Type B pancreatic cell (in vitro differentiated cells): ENCODE data around the gene NPBWR2. TPM values are rescaled to one million over a fixed set of nuclear protein-coding genes. Genes with fewer than 3 reads are reported as not detected.
"Not testable (repeated sequence)": the region's sequence is repeated elsewhere in the genome, so short reads cannot be mapped to it uniquely, and the experiment has no call there.

ENCODE experiments used
- DNase-seq: peaks from one replicate; pipeline ENCODE4 v3.0.0; 2021; ENCODE audit warnings: mixed read lengths; ENCODE audit not compliant: unreplicated experiment; ENCODE audit errors: extremely low spot score
- H3K27ac Mint-ChIP-seq: 2 replicates; pipeline ENCODE4 v1.8.0; 2021; ENCODE audit warnings: mild to moderate bottlenecking, mixed read lengths
- H3K27me3 Mint-ChIP-seq: 2 replicates; pipeline ENCODE4 v1.8.0; 2021; ENCODE audit warnings: mixed read lengths
- H3K36me3 Mint-ChIP-seq: 2 replicates; pipeline ENCODE4 v1.8.0; 2021; ENCODE audit warnings: mixed read lengths
- H3K4me1 Mint-ChIP-seq: one replicate; pipeline ENCODE4 v1.8.0; 2021; ENCODE audit warnings: mixed read lengths; ENCODE audit not compliant: unreplicated experiment
- H3K4me3 Mint-ChIP-seq: 2 replicates; pipeline ENCODE4 v1.8.0; 2021; ENCODE audit warnings: mild to moderate bottlenecking, mixed read lengths
- H3K9me3 Mint-ChIP-seq: 2 replicates; pipeline ENCODE4 v1.8.0; 2021; ENCODE audit warnings: mixed read lengths
- CTCF ChIP-seq: fragments of 200-600 bp; sonication (generic); conservative IDR thresholded peaks from 2 replicates; pipeline ENCODE4 v1.5.0; 2021; ENCODE audit warnings: antibody characterized with exemption, mild to moderate bottlenecking
- total RNA-seq: library from RNA; stranded (reverse); gene quantifications from 2 replicates; pipeline ENCODE4 v1.2.1, GENCODE V29; 2021; ENCODE audit warnings: low replicate concordance

Gene NPBWR2
- total RNA-seq, 1 donor from 2014 or later, result not detected

GRCh38 chr20:64121586-64121985, 14.2 kb upstream of the NPBWR2 start:
- Mint-ChIP-seq H3K4me3 (no peak overlapping the region), H3K36me3 (no peaks in the 10 kb centered on the region), H3K27me3 (peaks cover 35% of the 10 kb centered on the region), H3K4me1 (peaks cover 6% of the 10 kb centered on the region), H3K9me3 (no peaks in the 10 kb centered on the region), H3K27ac (no peak overlapping the region)
- no peak for TF ChIP-seq CTCF
- no peak for DNase-seq

- Mint-ChIP-seq H3K36me3 (no peaks in the 10 kb centered on the region), H3K4me3 (peak overlapping the region; percentile 59), H3K4me1 (peaks cover 6% of the 10 kb centered on the region), H3K27me3 (peaks cover 35% of the 10 kb centered on the region), H3K9me3 (no peaks in the 10 kb centered on the region), H3K27ac (peak overlapping the region; percentile 51)
- DNase-seq, result no peak
- no peak for TF ChIP-seq CTCF
These were observed 12.4 kb upstream of the NPBWR2 start for GRCh38 chr20:64119681-64120341.

GRCh38 chr20:64119301-64119680, 11.9 kb upstream of the NPBWR2 start:
- no peak for DNase-seq
- peaks cover 6% of the 10 kb centered on the region for H3K4me1 Mint-ChIP-seq
- no peak overlapping the region for H3K4me3 Mint-ChIP-seq
- no peaks in the 10 kb centered on the region for H3K9me3 Mint-ChIP-seq
- H3K36me3 Mint-ChIP-seq, result no peaks in the 10 kb centered on the region
- peaks cover 32% of the 10 kb centered on the region for H3K27me3 Mint-ChIP-seq
- no peak overlapping the region for H3K27ac Mint-ChIP-seq
- TF ChIP-seq CTCF, result no peak

GRCh38 chr20:64117432-64117777, 10.0 kb upstream of the NPBWR2 start:
- not testable (repeated sequence) for H3K36me3 Mint-ChIP-seq, H3K4me3 Mint-ChIP-seq, DNase-seq, H3K4me1 Mint-ChIP-seq, H3K9me3 Mint-ChIP-seq, H3K27ac Mint-ChIP-seq
- H3K27me3 Mint-ChIP-seq, result peaks cover 21% of the 10 kb centered on the region

- TF ChIP-seq CTCF, result no peak
- Mint-ChIP-seq H3K4me1 (peaks cover 6% of the 10 kb centered on the region), H3K36me3 (no peaks in the 10 kb centered on the region), H3K4me3 (no peak overlapping the region), H3K27ac (no peak overlapping the region), H3K9me3 (no peaks in the 10 kb centered on the region), H3K27me3 (peaks cover 15% of the 10 kb centered on the region)
- no peak for DNase-seq
These were observed 9.4 kb upstream of the NPBWR2 start for GRCh38 chr20:64116541-64117431.

GRCh38 chr20:64116016-64116415, 8.7 kb upstream of the NPBWR2 start:
- Mint-ChIP-seq H3K4me3 (no peak overlapping the region), H3K36me3 (no peaks in the 10 kb centered on the region), H3K9me3 (no peaks in the 10 kb centered on the region), H3K27me3 (peaks cover 8% of the 10 kb centered on the region), H3K4me1 (peaks cover 6% of the 10 kb centered on the region), H3K27ac (no peak overlapping the region)
- TF ChIP-seq CTCF, result no peak
- no peak for DNase-seq
